GM20000 (cell line): Measurements from ENCODE around the gene HEATR9.

Experiments
- DNase-seq: peaks from one replicate; pipeline ENCODE4 v3.0.0; 2012; ENCODE audit warnings: low spot score
- TF ChIP-seq, protein P1 (sequence below): IDR thresholded peaks from 2 replicates; pipeline ENCODE4 v1.5.1; 2012; ENCODE audit warnings: mild to moderate bottlenecking, control low read depth; ENCODE audit errors: extremely low read depth, missing control alignments

HEATR9 gene

DNA sequence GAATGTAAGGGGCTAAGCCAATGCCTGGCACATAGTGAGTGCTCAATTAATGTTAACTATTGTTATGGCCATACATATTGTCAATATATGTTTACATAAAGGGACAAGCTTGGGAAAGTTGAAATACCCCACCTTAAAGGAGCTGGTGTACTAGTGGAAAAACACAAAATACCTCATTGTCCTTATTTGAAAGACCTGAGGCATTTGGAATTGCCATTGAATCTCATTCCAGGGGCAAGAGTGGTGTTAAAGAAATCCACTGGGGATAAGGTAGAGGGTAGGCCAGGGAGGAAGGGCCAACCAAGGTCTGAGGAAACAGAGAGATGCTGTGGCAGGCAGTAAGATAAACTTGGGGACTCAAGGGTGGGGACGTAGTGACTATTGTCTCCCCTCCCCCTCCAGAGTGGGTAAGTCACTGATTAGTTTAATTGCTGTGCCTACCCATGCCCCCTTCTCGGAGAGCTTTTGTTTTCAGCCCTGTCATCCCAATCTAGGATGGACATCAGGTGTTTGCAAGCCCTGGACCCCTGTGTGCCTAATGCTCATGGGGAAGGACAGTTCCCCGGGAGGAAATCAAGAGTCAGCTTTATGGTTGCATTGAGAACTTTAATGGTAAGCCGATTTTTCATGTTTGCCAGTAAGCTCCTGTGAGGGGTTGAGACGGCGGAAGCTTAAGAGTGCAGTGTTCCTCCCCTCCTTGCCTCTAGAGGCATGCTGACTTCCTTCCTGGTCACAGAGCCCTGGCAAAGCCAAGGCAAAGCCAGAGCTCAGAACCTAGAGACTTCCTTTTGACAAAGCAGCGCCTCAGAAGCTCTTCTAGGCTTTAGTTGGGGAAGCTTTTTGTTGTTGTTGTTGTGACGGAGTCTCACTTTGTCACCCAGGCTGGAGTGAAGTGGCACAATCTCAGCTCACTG, 2.5 kb upstream of the HEATR9 start:
- no peak for DNase-seq
- TF ChIP-seq, protein P1, sequence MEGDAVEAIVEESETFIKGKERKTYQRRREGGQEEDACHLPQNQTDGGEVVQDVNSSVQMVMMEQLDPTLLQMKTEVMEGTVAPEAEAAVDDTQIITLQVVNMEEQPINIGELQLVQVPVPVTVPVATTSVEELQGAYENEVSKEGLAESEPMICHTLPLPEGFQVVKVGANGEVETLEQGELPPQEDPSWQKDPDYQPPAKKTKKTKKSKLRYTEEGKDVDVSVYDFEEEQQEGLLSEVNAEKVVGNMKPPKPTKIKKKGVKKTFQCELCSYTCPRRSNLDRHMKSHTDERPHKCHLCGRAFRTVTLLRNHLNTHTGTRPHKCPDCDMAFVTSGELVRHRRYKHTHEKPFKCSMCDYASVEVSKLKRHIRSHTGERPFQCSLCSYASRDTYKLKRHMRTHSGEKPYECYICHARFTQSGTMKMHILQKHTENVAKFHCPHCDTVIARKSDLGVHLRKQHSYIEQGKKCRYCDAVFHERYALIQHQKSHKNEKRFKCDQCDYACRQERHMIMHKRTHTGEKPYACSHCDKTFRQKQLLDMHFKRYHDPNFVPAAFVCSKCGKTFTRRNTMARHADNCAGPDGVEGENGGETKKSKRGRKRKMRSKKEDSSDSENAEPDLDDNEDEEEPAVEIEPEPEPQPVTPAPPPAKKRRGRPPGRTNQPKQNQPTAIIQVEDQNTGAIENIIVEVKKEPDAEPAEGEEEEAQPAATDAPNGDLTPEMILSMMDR = no peak

DNA sequence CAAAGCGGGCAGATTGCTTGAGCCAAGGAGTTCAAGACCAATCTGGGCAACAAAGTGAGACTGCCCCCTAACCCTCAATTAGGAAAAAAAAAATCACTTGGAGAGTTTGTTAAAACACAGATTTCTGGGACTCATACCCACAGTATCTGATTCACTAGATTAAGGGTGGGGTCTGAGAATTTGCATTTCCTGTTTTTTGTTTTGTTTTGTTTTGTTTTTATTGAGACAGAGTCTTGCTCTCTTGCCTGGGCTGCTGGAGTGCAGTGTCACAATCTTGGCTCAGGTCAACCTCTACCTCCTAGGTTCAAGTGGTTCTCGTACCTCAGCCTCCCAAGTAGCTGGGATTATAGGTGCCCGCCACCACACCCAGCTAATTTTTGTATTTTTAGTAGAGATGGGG, 1.1 kb downstream of the HEATR9 start:
- DNase-seq = no peak
- TF ChIP-seq, protein P1 = no peak

DNA sequence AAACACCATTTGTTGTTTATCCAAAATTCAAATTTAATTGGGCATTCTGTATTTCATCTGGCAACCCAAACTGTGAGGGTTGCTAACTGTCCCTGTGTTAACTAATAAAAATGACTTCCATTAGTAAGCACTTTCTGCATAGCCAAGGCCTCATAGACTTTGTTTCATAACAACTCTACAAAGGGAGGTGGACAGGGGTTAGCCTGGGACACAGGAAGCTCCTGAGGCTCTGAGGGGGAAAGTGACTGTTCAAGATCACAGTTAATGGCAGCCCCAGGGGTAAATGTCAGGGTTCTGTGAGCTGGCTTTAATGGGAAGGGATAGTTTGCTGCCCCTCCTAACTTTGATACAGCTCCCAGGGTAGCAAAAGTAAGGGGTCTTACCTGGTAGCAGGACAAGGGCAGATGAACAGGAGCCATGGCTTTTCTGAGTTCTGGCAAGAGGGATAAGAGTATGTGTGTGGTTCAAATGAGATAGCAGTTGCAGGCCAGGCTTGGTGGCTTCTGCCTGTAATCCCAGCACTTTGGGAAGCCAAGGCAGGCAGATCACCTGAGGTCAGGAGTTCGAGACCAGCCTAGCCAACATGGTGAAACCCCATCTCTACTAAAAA, 2.2 kb downstream of the HEATR9 start:
- no peak for DNase-seq
- TF ChIP-seq, protein P1 = no peak

DNA sequence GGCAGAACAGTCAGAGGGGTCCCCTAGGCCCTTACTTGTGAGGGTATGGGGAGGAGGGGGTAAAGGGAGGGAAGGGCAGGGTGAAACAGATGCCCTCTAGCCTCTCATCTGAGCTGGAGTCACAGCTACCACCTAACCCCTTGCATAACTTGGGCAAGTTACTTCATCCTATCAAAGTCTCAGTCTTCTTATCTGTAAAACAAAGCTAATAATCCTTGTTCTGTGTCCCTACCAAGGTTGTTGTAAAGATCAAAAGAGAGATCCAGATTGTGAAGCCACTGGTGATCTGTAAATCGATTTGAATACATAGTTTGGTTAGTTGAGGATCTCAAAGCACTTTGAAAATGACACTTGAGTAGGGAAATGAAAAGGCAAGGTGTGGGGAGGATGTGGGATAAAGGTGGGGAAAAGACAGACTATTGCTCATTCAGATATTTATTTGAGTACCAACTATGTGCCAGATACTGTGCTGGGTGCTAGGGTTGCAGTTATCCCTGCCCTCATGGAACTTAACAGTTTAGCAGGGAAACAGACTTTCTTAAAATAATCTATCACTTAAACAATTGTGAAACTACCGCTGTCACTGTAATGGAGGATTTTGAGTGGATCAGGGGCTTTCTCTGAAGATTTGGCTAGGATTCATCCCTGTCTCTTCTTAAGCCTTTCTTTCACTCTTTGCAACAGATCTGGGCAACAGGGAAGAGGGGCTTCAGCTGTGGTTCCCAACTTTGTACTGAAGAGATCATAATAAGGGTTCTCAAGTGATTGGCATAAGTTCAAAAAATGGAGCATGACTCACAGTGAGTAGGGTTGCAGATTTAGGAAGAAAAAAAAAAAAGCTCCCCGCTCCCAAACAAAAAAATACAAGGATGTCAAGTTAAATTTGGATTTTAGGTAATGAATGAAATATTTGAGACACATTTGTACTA, 3.0 kb downstream of the HEATR9 start:
- TF ChIP-seq, protein P1 = no peak
- no peak for DNase-seq

- TF ChIP-seq, protein P1 = no peak
- DNase-seq = no peak
These were observed 3.8 kb downstream of the HEATR9 start for GRCh38 chr17:35864853-35865252.

DNA sequence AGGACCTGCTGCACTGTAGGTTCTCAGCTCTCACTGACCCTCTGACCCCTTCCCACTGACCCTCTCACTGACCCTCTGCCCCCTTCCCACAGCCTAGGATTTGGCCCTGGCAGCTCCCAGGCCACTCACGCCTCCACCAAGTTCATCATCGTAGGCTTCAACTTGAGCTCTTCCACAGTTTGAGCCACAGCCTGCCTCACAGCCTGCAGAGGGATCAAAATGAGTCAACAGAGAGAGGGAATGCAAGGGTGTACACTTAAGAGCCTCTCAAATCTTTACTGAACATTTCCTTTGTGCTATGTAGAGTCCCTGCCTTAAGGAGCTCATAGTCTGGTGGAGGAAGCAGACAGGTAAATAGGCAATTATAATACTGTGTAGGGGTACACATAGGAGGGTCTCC, 12.1 kb downstream of the HEATR9 start:
- TF ChIP-seq, protein P1 = no peak
- no peak for DNase-seq
